AG04449 (cell line): ENCODE measurements around the gene PARD6B.
"Not testable (repeated sequence)": the region's sequence is repeated elsewhere in the genome, so short reads cannot be mapped to it uniquely, and the experiment has no call there.

Source experiments
- CTCF ChIA-PET: fragments of 350-600 bp; formaldehyde crosslinking; extraction: SDS; loops from one replicate; lab custom pipeline; 2021; ENCODE audit warnings: antibody characterized with exemption; lab: Yijun Ruan, JAX
- POLR2A ChIA-PET: fragments of 400-600, 350-600 bp; formaldehyde crosslinking; extraction: SDS; loops from one replicate; lab custom pipeline; 2020; ENCODE audit warnings: antibody characterized with exemption, inconsistent platforms; lab: Yijun Ruan, JAX
- DNase-seq: peaks from one replicate; pipeline ENCODE4 v3.0.0-alpha.2; 2010; ENCODE audit warnings: low read depth, low spot score
- H3K4me3 ChIP-seq: 2 replicates; pipeline ENCODE4 v1.5.1; 2011; ENCODE audit warnings: low read depth, mild to moderate bottlenecking, control low read depth, low read length
- CTCF ChIP-seq: IDR thresholded peaks from one replicate; pipeline ENCODE4 v1.5.1; 2011; ENCODE audit warnings: mild to moderate bottlenecking, moderate library complexity, low read length, control low read depth, inconsistent platforms; ENCODE audit not compliant: insufficient read depth; ENCODE audit errors: missing control alignments

The PARD6B gene

GRCh38 chr20:50776122-50776817 is 44.9 kb downstream of the PARD6B start:
- no peak for DNase-seq
- CTCF ChIA-PET: interaction anchor here (0.6 to 11.0 kb wide), 5 partner anchors 15 to 294 kb away, joined by 3 to 122 read pairs (median 3); partner anchors contain the start of gene BCAS4
- POLR2A ChIA-PET: no interaction called here
- TF ChIP-seq CTCF: no peak
- H3K4me3 ChIP-seq: no peak overlapping the region

GRCh38 chr20:50777373-50777772 is 46.0 kb downstream of the PARD6B start:
- no peak overlapping the region for H3K4me3 ChIP-seq
- TF ChIP-seq CTCF: no peak
- ChIA-PET CTCF (interaction anchor here (0.8 to 11.0 kb wide), 3 partner anchors 14 to 295 kb away, joined by 3 to 122 read pairs (median 7); partner anchors contain the start of gene BCAS4), POLR2A (no interaction called here)
- DNase-seq: no peak

GRCh38 chr20:50778994-50779393 is 47.6 kb downstream of the PARD6B start:
- not testable (repeated sequence) for DNase-seq, H3K4me3 ChIP-seq
- ChIA-PET CTCF (interaction anchor here (0.9 to 11.0 kb wide), 5 partner anchors 12 to 152 kb away, joined by 3 to 122 read pairs (median 5); partner anchors contain the start of genes ADNP and BCAS4), POLR2A (interaction anchor here (1.1 kb wide), 1 partner anchor 17 kb away, joined by 3 read pairs; no protein-coding TSS in a partner anchor)

- CTCF ChIA-PET: interaction anchor here (1.7 to 11.0 kb wide), 3 partner anchors 8 to 598 kb away, joined by 3 to 122 read pairs (median 6); partner anchors contain the start of gene BCAS4
- H3K4me3 ChIP-seq: no peak overlapping the region
- no peak for TF ChIP-seq CTCF
- POLR2A ChIA-PET: no interaction called here
- no peak for DNase-seq
These were observed 52.0 kb downstream of the PARD6B start for GRCh38 chr20:50783390-50783789.

- TF ChIP-seq CTCF: no peak
- no peak overlapping the region for H3K4me3 ChIP-seq
- no peak for DNase-seq
- ChIA-PET POLR2A (no interaction called here), CTCF (interaction anchor here (0.7 to 11.0 kb wide), 4 partner anchors 7 to 1408 kb away, joined by 3 to 122 read pairs (median 4); partner anchors contain the start of gene BCAS4)
These were observed 52.5 kb downstream of the PARD6B start for GRCh38 chr20:50783903-50784302.

- no peak overlapping the region for H3K4me3 ChIP-seq
- CTCF ChIA-PET: interaction anchor here (0.7 to 11.0 kb wide), 5 partner anchors 7 to 1408 kb away, joined by 3 to 122 read pairs (median 3); partner anchors contain the start of gene BCAS4
- no peak for DNase-seq
- POLR2A ChIA-PET: no interaction called here
- TF ChIP-seq CTCF: no peak
These were observed 53.1 kb downstream of the PARD6B start for GRCh38 chr20:50784464-50784863.
